ENCODE measurements around the gene ITGA8. TPM values are rescaled to one million over a fixed set of nuclear protein-coding genes. Genes with fewer than 3 reads are reported as not detected.

The ITGA8 gene
- total and polyA plus RNA-seq, 9 of the 15 experiments (the other 6 are each of a cell fraction or from before 2014, with no cell fraction given), result 0.01 to 0.07 (median 0.04) TPM; not detected in 5

- no peaks in the 10 kb centered on the region for H3K4me1 ChIP-seq (replicated peaks in 1 of 2; ENCODE audit: control insufficient read depth in 2 of 2, insufficient read depth in 2 of 2, low read length in 2 of 2)
- H3K79me2 ChIP-seq (ENCODE audit: control insufficient read depth, insufficient read depth, low read length), result no peaks in the 10 kb centered on the region
- POLR2A ChIA-PET, result interaction anchor here (1.4 kb wide), 1 partner anchor 20 kb away, joined by 3 read pairs; no protein-coding TSS in a partner anchor
- no peak overlapping the region for H3K4me3 ChIP-seq
- no peak for ATAC-seq
- 39% methylated on average over 7 of the region's 7 CpGs for WGBS (ENCODE audit: insufficient coverage, low coverage, missing lambda C conversion rate)
- in situ Hi-C loops (cut with MboI) (no loop called here), intact Hi-C loops (cut with micrococcal nuclease) (no loop called here)
- no peaks in the 10 kb centered on the region for H3K36me3 ChIP-seq (ENCODE audit: control insufficient read depth, insufficient read depth, low read length)
- no peaks in the 10 kb centered on the region for H4K20me1 ChIP-seq (replicated peaks; ENCODE audit: control insufficient read depth, insufficient read depth, low read length)
- H2AFZ ChIP-seq (ENCODE audit: low read depth, low read length), result peak overlapping the region; percentile 16
- H3K27ac ChIP-seq (ENCODE audit: extremely low read depth, low read depth, low read length), result no peak overlapping the region
- no peak for DNase-seq (ENCODE audit: extremely low read depth in 1 of 4, low spot score in 3 of 4)
- H3K4me2 ChIP-seq (ENCODE audit: insufficient read depth, low read length), result no peak overlapping the region
- BruUV-seq (replicated peaks), result no TSS peak
- no peaks in the 10 kb centered on the region for H3K9me1 ChIP-seq (ENCODE audit: control insufficient read depth, insufficient read depth, low read length)
- TF ChIP-seq RUNX1 (IDR thresholded peaks at IDR 0.05; ENCODE audit: low read depth) (no peak), ZBTB7A (IDR thresholded peaks at IDR 0.05; ENCODE audit: borderline replicate concordance, control insufficient read depth, low read depth, low read length) (0 out of 2 replicates have a peak, but pooled peaks have one; percentile 19)
- peaks cover 0 to 6% of the 10 kb centered on the region in 2 experiments; a peak in 1 of 5 replicates for H3K27me3 ChIP-seq (ENCODE audit: control insufficient read depth in 2 of 2, insufficient read depth in 2 of 2, low read length in 2 of 2)
- peak; percentile 29 for FAIRE-seq
- no peaks in the 10 kb centered on the region for H3K9me3 ChIP-seq (replicated peaks; ENCODE audit: control insufficient read depth, insufficient read depth, low read depth, low read length)
- CTCF ChIA-PET (ENCODE audit: low intra/inter-chr PET ratio), result no interaction called here
- H3K9ac ChIP-seq (ENCODE audit: insufficient read depth in 1 of 2, low read depth in 2 of 2, low read length in 2 of 2), result no peak overlapping the region
These were observed 204.5 kb downstream of the ITGA8 start for GRCh38 chr10:15515202-15515601.

DNA sequence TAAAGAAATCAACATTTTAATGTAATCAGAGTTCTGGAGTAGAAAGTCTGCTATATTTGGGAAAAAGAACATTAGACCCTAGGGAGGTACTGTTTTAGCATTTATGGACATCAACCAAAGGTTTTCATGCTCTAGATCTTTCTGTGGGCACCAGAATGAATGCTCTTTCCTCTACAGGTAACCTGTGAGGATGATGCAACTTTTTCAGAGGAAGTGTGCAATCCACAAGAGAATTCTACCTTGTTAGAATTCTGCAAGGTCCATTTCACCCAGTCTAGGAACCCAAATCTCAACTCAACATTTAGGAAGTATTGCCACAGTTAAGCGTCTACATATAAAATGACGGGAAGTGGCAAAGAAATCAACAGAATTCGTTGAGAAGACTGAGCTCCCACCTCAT lies 208.8 kb downstream of the ITGA8 start:
- no TSS peak for BruUV-seq (replicated peaks)
- Histone ChIP-seq H3K79me2 (ENCODE audit: control insufficient read depth, insufficient read depth, low read length) (no peaks in the 10 kb centered on the region), H2AFZ (ENCODE audit: low read depth, low read length) (0 out of 2 replicates have a peak overlapping the region, but pooled peaks have one; percentile 2), H3K27me3 (ENCODE audit: control insufficient read depth in 2 of 2, insufficient read depth in 2 of 2, low read length in 2 of 2) (peaks cover 0 to 6% of the 10 kb centered on the region in 2 experiments; a peak in 1 of 5 replicates), H3K36me3 (ENCODE audit: control insufficient read depth, insufficient read depth, low read length) (no peaks in the 10 kb centered on the region), H3K27ac (ENCODE audit: extremely low read depth, low read depth, low read length) (no peak overlapping the region), H3K9me3 (replicated peaks; ENCODE audit: control insufficient read depth, insufficient read depth, low read depth, low read length) (no peaks in the 10 kb centered on the region), H3K9me1 (ENCODE audit: control insufficient read depth, insufficient read depth, low read length) (no peaks in the 10 kb centered on the region), H3K4me1 (replicated peaks in 1 of 2; ENCODE audit: control insufficient read depth in 2 of 2, insufficient read depth in 2 of 2, low read length in 2 of 2) (no peaks in the 10 kb centered on the region), H3K4me2 (ENCODE audit: insufficient read depth, low read length) (no peak overlapping the region), H3K9ac (ENCODE audit: insufficient read depth in 1 of 2, low read depth in 2 of 2, low read length in 2 of 2) (no peak overlapping the region), H4K20me1 (replicated peaks; ENCODE audit: control insufficient read depth, insufficient read depth, low read length) (no peaks in the 10 kb centered on the region), H3K4me3 (no peak overlapping the region)
- intact Hi-C loops (cut with micrococcal nuclease), result no loop called here
- ATAC-seq (no peak), FAIRE-seq (no peak), DNase-seq (ENCODE audit: extremely low read depth in 1 of 4, low spot score in 3 of 4) (no peak)
- CTCF ChIA-PET (ENCODE audit: low intra/inter-chr PET ratio), result no interaction called here
- in situ Hi-C loops (cut with MboI), result no loop called here
- 18% methylated on average over 3 of the region's 3 CpGs for whole genome bisulfite sequencing (ENCODE audit: insufficient coverage, low coverage, missing lambda C conversion rate)
- POLR2A ChIA-PET, result no interaction called here
- TF ChIP-seq VEZF1 (CRISPR knock-in tag; IDR thresholded peaks at IDR 0.05) (no peak), HNRNPH1 (optimal IDR thresholded peaks at IDR 0.05; ENCODE audit: low read depth, low read length) (no peak), ZNF134 (CRISPR knock-in tag; conservative IDR thresholded peaks at IDR 0.05) (no peak), NR2C1 (IDR thresholded peaks at IDR 0.05) (no peak), NR2C1 (tag; IDR thresholded peaks at IDR 0.05) (no peak), ZC3H8 (IDR thresholded peaks at IDR 0.05) (no peak), AFF4 (CRISPR knock-in tag; IDR thresholded peaks at IDR 0.05) (no peak), CEBPB (tag; IDR thresholded peaks at IDR 0.05) (peak; percentile 56), ZNF316 (IDR thresholded peaks at IDR 0.05) (no peak), ZNF77 (CRISPR knock-in tag; IDR thresholded peaks at IDR 0.05) (no peak)
